ENCODE data around the gene AADACL4.
"Not testable (repeated sequence)": the region's sequence is repeated elsewhere in the genome, so short reads cannot be mapped to it uniquely, and the experiment has no call there.

The AADACL4 gene

GRCh38 chr1:12658531-12659453, 14.9 kb downstream of the AADACL4 start:
- peak; percentile 61 for DNase-seq (ENCODE audit: low read depth)

- no peak for DNase-seq (ENCODE audit: low read depth)
Observed at GRCh38 chr1:12661606-12662219, 17.8 kb downstream of the AADACL4 start.

- DNase-seq (ENCODE audit: low read depth) = no peak
Observed at GRCh38 chr1:12662556-12662955, 18.7 kb downstream of the AADACL4 start.

GRCh38 chr1:12665511-12665910, 21.6 kb downstream of the AADACL4 start:
- DNase-seq (ENCODE audit: low read depth) = no peak

DNA sequence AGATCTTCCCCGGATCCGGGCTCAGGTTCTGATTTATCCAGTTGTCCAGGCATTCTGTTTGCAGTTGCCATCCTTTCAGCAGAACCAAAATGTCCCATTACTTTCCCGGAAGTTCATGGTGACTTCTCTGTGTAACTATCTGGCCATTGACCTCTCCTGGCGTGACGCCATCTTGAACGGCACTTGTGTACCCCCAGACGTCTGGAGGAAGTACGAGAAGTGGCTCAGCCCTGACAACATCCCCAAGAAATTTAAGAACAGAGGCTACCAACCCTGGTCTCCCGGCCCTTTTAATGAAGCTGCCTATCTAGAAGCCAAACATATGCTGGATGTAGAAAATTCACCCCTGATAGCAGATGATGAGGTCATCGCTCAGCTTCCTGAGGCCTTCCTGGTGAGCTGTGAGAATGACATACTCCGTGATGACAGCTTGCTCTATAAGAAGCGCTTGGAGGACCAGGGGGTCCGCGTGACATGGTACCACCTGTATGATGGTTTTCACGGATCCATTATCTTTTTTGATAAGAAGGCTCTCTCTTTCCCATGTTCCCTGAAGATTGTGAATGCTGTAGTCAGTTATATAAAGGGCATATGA, 22.4 kb downstream of the AADACL4 start:
- no peak for DNase-seq (ENCODE audit: low read depth)

GRCh38 chr1:12669529-12670068, 25.7 kb downstream of the AADACL4 start:
- DNase-seq (ENCODE audit: low read depth) = no peak

DNA sequence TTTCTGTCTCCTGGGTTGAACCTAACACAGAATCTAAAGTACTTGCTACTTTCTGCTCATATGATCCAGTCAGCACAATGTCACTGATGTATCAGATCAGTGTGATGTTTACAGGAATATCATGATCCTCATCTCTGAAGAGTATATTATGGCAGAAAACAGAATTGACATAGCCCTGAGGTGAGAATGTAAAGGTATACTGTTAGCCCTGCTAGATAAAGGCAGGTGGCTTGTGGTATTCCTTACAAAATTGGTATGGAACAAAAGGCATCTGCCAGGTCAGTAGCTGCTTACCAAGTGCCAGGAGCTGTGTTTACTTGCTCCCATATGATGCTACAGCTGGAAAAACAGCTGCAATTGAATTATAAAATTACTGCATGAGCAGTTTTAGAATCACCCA, 30.5 kb downstream of the AADACL4 start:
- DNase-seq (ENCODE audit: low read depth) = no peak

DNA sequence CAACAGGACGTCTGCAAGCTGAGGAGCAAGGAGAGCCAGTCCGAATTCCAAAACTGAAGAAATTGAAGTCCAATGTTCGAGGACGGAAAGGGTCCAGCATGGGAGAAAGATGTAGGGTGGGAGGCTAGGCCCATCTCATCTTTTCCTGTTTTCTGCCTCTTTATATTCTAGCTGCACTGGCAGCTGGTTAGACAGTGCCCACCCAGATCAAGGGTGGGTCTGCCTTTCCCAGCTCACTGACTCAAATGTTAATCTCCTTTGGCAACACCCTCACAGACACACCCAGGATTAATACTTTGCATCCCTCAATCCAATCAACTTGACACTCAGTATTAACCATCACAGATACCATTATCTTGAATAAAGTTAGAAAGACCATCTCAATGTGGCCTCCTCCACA, 32.2 kb downstream of the AADACL4 start:
- not testable (repeated sequence) for DNase-seq (ENCODE audit: low read depth)

DNA sequence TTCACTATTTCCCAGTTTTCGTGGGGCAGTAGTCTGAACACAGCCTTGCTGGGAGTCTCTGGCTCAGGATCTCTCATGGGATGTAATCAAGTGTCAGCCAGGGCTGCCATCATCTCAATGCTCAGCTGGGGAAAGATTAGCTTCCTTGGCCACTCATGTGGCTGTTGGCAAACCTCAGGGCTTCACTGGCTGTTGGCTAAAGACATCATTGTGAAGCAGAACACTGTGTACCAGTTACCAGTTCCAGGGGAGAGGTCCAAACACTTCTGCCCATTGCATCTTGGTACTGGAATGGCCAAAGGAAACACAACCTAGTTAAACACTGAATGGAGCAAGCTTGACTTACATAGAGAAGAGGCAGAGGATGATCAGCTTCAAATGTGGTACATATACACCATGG, 33.7 kb downstream of the AADACL4 start:
- DNase-seq (ENCODE audit: low read depth) = no peak

DNA sequence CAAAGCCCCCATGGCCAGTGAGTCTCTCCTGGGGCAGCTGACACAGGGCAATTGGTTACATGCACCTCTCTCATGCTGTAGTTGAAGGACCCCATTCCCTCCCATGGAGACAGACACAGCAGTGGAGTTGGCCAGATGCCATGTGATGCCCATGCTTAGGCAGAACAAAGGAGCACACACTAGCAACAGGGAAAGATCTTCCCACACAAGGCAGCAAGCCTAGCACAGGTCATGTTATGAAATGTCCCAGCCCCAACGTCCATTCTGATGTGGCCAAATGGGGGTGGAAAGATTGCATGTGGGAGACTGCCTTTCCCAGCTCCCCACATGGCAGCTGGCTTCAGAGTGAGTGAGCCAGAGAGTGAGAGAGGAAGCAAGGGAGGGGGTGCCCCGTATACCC, 34.5 kb downstream of the AADACL4 start:
- no peak for DNase-seq (ENCODE audit: low read depth)

GRCh38 chr1:12678820-12679219, 34.9 kb downstream of the AADACL4 start:
- DNase-seq (ENCODE audit: low read depth) = no peak

DNA sequence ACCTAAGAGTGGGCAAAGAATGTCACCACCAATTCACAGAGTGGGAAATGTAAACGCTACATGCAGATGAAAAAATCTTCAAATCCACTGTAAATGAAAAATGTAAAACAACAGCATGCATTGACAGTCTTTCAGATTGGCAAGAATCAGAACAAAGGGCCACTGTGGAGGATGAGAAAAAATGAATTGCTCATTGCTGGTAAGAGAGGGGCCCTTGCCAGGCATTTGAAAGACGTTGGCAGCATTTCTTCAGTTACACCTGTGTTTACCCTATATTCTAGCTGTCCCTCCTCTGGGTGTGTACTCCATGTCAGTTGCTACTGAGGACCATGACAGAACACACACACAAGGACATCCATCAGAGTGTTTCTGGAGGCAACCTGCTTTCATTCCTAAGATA, 46.3 kb downstream of the AADACL4 start:
- DNase-seq (ENCODE audit: low read depth) = no peak

DNA sequence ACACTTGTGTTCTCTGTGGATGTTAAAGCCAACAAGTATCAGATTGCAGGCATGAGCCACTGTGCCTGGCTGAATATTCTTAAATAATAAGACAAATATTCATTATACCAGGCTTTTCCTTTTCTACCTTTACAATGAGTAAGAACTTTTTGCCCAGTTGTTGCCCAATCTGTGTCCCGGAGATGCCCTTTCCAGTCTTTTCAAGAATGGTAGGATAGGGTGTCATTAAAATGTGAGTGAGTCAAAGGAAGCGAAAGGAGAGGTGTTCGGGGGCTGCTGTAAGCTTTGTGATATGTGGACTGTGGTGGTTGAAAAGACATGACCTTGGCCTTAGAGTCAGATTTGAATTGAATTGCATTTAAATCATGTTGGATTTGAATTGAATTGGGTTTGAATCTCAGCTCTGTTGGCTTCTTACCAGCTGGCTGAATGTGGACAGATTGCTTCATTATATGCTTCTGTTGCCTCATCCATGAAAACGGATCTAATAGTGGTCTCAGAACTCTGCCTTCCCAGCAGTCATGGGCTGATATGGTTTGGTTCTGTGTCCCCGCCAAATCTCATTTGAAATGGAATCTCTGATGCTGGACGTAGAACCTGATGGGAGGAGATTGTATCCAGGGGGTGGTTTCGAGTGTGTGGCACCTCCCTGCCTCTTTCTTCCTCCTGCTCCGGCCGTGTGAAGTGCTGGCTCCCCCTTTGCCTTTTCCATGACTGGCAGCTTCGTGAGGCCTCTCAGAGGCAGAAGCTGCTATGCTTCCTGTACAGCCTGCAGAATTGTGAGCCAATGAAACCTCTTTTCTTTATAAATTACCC, 49.3 kb downstream of the AADACL4 start:
- DNase-seq (ENCODE audit: low read depth) = peak; percentile 22

DNA sequence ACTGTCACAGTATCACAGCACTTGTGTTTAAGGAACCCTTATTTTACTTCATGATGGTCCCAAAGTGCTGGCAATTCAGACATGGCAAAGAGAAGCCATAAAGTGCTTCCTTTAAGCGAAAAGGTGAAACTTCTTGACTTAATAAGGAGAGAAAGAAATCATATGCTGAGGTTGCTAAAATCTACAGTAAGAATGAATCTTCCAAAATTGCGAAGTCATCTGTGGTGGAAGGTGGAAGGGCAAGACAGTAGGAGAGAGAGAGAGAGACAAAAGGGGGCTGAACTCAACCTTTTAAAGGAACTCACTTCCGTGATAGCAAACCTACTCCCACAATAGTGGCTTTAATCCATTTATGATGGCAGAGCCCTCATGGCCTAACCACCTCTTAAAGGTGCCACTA, 52.8 kb downstream of the AADACL4 start:
- DNase-seq (ENCODE audit: low read depth) = no peak

DNA sequence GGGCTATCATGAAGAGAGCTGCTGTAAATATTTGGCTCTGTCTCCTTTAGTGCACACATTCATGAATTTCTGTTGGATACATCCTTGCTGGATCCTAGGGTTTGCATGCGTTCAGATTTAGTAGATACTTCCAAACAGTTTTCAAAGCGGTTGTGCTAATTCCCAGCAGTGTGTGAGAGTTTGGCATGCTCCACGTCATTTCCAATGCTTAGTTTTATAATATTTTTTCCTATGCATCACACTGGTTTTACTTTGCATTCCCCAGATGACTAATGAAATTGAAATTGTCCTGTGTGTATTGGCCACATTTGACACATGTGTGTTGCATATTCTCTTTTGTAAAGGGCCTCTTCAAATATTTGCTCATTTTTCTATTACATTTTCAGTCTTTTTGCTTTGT, 53.5 kb downstream of the AADACL4 start:
- DNase-seq (ENCODE audit: low read depth) = peak; percentile 28

- DNase-seq (ENCODE audit: low read depth) = no peak
Observed at GRCh38 chr1:12703821-12704451, 60.1 kb downstream of the AADACL4 start.

- DNase-seq (ENCODE audit: low read depth) = peak; percentile 11
Observed at GRCh38 chr1:12706061-12706460, 62.2 kb downstream of the AADACL4 start.

- no peak for DNase-seq (ENCODE audit: low read depth)
Observed at GRCh38 chr1:12708396-12709090, 64.7 kb downstream of the AADACL4 start.

DNA sequence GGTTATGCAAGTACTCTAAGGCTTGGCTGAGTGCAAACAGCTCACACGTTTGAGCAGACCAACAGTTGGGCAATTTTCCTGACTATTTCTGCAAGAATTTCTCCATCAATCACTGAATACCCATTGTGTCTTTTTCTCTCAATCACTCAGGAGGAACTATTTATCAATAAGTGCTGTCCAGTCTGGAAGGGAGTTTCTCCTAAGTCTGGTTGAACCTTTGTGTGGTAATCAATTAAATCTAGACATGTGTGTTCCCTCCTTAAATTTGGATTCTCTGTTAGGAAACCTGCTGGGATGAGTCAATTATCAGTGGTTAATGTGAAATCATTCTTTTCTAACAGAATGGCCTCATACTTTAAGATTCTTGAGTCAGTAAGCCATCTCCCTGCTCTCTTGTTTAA, 65.2 kb downstream of the AADACL4 start:
- DNase-seq (ENCODE audit: low read depth) = peak; percentile 6

DNA sequence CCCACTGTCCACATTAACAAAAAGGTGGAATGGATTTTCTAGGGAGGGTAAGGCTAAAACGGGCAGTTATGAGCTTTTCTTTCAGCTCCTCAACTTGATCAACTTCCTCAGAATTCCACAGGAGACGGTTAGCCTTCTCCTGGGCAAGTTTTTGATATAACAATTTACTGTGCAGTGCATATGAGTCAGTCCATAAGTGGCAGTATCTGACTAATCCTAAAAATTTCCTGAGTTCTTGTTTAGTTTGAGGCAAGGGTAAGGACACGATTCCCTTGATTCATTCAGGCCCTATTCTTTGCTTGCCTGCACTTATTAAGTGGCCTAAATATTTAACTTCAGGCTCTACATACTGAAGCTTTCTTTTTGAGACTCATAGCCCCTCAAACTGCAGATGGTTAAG, 65.8 kb downstream of the AADACL4 start:
- DNase-seq (ENCODE audit: low read depth) = peak; percentile 12

GRCh38 chr1:12711536-12711935, 67.7 kb downstream of the AADACL4 start:
- no peak for DNase-seq (ENCODE audit: low read depth)

All from stromal cell of bone marrow (primary cell).